Measurements from ENCODE around the gene MCF2. TPM values are rescaled to one million over a fixed set of nuclear protein-coding genes. Genes with fewer than 3 reads are reported as not detected.
A peak's percentile ranks its signal among the peaks of the same experiment; 100 is the strongest.

The MCF2 gene
- total RNA-seq, 1 donor from 2014 or later = 0.17 TPM

- no peak for TF ChIP-seq CTCF (conservative IDR thresholded peaks at IDR 0.05; ENCODE audit: low read depth, low read length)
- H3K4me3 ChIP-seq (ENCODE audit: low read depth, low read length) = no peak overlapping the region
- DNase-seq (ENCODE audit: low read depth) = no peak
Observed at GRCh38 chrX:139725720-139726119, 17.8 kb upstream of the MCF2 start.

- no peak for DNase-seq (ENCODE audit: low read depth)
- TF ChIP-seq CTCF (conservative IDR thresholded peaks at IDR 0.05; ENCODE audit: low read depth, low read length) = no peak
- H3K4me3 ChIP-seq (ENCODE audit: low read depth, low read length) = no peak overlapping the region
Observed at GRCh38 chrX:139724626-139725025, 16.7 kb upstream of the MCF2 start.

GRCh38 chrX:139720979-139721378 is 13.0 kb upstream of the MCF2 start:
- no peak for TF ChIP-seq CTCF (conservative IDR thresholded peaks at IDR 0.05; ENCODE audit: low read depth, low read length)
- no peak overlapping the region for H3K4me3 ChIP-seq (ENCODE audit: low read depth, low read length)
- no peak for DNase-seq (ENCODE audit: low read depth)

GRCh38 chrX:139720136-139720535 is 12.2 kb upstream of the MCF2 start:
- DNase-seq (ENCODE audit: low read depth) = peak; percentile 23
- H3K4me3 ChIP-seq (ENCODE audit: low read depth, low read length) = no peak overlapping the region
- no peak for TF ChIP-seq CTCF (conservative IDR thresholded peaks at IDR 0.05; ENCODE audit: low read depth, low read length)

GRCh38 chrX:139702658-139703057 is 5.3 kb downstream of the MCF2 start:
- no peak for DNase-seq (ENCODE audit: low read depth)
- H3K4me3 ChIP-seq (ENCODE audit: low read depth, low read length) = no peak overlapping the region
- no peak for TF ChIP-seq CTCF (conservative IDR thresholded peaks at IDR 0.05; ENCODE audit: low read depth, low read length)

GRCh38 chrX:139692908-139693307 is 15.1 kb downstream of the MCF2 start:
- no peak for TF ChIP-seq CTCF (conservative IDR thresholded peaks at IDR 0.05; ENCODE audit: low read depth, low read length)
- no peak overlapping the region for H3K4me3 ChIP-seq (ENCODE audit: low read depth, low read length)
- DNase-seq (ENCODE audit: low read depth) = no peak

GRCh38 chrX:139692506-139692849 is 15.5 kb downstream of the MCF2 start:
- no peak for DNase-seq (ENCODE audit: low read depth)
- peak overlapping the region; percentile 44 for H3K4me3 ChIP-seq (ENCODE audit: low read depth, low read length)
- no peak for TF ChIP-seq CTCF (conservative IDR thresholded peaks at IDR 0.05; ENCODE audit: low read depth, low read length)

Data from epithelial cell of proximal tubule (primary cell).